ENCODE measurements around the gene MRPS31.

Gene MRPS31

GRCh38 chr13:40762849-40763248 lies 8.1 kb downstream of the MRPS31 start:
- Histone ChIP-seq H3K27ac (ENCODE audit: low read length) (no peak overlapping the region), H3F3A (ENCODE audit: insufficient read depth, low read length) (no peaks in the 10 kb centered on the region), H3K79me2 (ENCODE audit: low read length) (no peaks in the 10 kb centered on the region), H4K20me1 (ENCODE audit: insufficient read depth, low read length) (no peaks in the 10 kb centered on the region), H3K4me3 (ENCODE audit: low read length) (no peak overlapping the region), H2AFZ (ENCODE audit: low read length) (no peak overlapping the region), H3K36me3 (replicated peaks; ENCODE audit: insufficient read depth, low read length) (no peaks in the 10 kb centered on the region), H3K9me2 (replicated peaks; ENCODE audit: insufficient read depth, low read length) (no peaks in the 10 kb centered on the region), H3K27me3 (replicated peaks; ENCODE audit: insufficient read depth, low read length) (no peaks in the 10 kb centered on the region), H3K4me2 (ENCODE audit: low read depth, low read length) (no peak overlapping the region), H3K9ac (ENCODE audit: low read length) (no peak overlapping the region), H3K9me3 (replicated peaks; ENCODE audit: insufficient read depth, low read length) (no peaks in the 10 kb centered on the region), H3K4me1 (ENCODE audit: low read length) (no peaks in the 10 kb centered on the region)
- DNase-seq, result no peak
- TF ChIP-seq EZH2 (optimal IDR thresholded peaks at IDR 0.05; ENCODE audit: low read depth, low read length) (no peak), EZH2phosphoT487 (IDR thresholded peaks at IDR 0.05; ENCODE audit: low read length) (no peak)
- TF ChIP-seq, protein P1, sequence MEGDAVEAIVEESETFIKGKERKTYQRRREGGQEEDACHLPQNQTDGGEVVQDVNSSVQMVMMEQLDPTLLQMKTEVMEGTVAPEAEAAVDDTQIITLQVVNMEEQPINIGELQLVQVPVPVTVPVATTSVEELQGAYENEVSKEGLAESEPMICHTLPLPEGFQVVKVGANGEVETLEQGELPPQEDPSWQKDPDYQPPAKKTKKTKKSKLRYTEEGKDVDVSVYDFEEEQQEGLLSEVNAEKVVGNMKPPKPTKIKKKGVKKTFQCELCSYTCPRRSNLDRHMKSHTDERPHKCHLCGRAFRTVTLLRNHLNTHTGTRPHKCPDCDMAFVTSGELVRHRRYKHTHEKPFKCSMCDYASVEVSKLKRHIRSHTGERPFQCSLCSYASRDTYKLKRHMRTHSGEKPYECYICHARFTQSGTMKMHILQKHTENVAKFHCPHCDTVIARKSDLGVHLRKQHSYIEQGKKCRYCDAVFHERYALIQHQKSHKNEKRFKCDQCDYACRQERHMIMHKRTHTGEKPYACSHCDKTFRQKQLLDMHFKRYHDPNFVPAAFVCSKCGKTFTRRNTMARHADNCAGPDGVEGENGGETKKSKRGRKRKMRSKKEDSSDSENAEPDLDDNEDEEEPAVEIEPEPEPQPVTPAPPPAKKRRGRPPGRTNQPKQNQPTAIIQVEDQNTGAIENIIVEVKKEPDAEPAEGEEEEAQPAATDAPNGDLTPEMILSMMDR (IDR thresholded peaks at IDR 0.05; ENCODE audit: low read length), result no peak

GRCh38 chr13:40758811-40759210 lies 12.2 kb downstream of the MRPS31 start:
- DNase-seq, result peak; percentile 55

GRCh38 chr13:40756042-40756441 lies 14.9 kb downstream of the MRPS31 start:
- H3K9ac ChIP-seq (ENCODE audit: low read length), result no peak overlapping the region
- no peak for TF ChIP-seq EZH2phosphoT487 (IDR thresholded peaks at IDR 0.05; ENCODE audit: low read length)
- TF ChIP-seq, protein P1 (IDR thresholded peaks at IDR 0.05; ENCODE audit: low read length), result no peak
- no peak for TF ChIP-seq EZH2 (optimal IDR thresholded peaks at IDR 0.05; ENCODE audit: low read depth, low read length)

More at GRCh38 chr13:40758811-40759210, 12.2 kb downstream of the MRPS31 start:
- Histone ChIP-seq H2AFZ (ENCODE audit: low read length) (no peak overlapping the region), H3K9me2 (replicated peaks; ENCODE audit: insufficient read depth, low read length) (no peaks in the 10 kb centered on the region), H3F3A (ENCODE audit: insufficient read depth, low read length) (no peaks in the 10 kb centered on the region), H4K20me1 (ENCODE audit: insufficient read depth, low read length) (no peaks in the 10 kb centered on the region), H3K4me1 (ENCODE audit: low read length) (peaks cover 6% of the 10 kb centered on the region; the same call in 1 of the 2 replicates), H3K27me3 (replicated peaks; ENCODE audit: insufficient read depth, low read length) (no peaks in the 10 kb centered on the region), H3K27ac (ENCODE audit: low read length) (peak overlapping the region; percentile 32; the same call in 1 of the 2 replicates), H3K4me2 (ENCODE audit: low read depth, low read length) (no peak overlapping the region), H3K9ac (ENCODE audit: low read length) (no peak overlapping the region), H3K9me3 (replicated peaks; ENCODE audit: insufficient read depth, low read length) (no peaks in the 10 kb centered on the region), H3K4me3 (ENCODE audit: low read length) (no peak overlapping the region), H3K79me2 (ENCODE audit: low read length) (no peaks in the 10 kb centered on the region), H3K36me3 (replicated peaks; ENCODE audit: insufficient read depth, low read length) (no peaks in the 10 kb centered on the region)
- TF ChIP-seq, protein P1 (IDR thresholded peaks at IDR 0.05; ENCODE audit: low read length), result no peak
- TF ChIP-seq EZH2 (optimal IDR thresholded peaks at IDR 0.05; ENCODE audit: low read depth, low read length), result no peak
- TF ChIP-seq EZH2phosphoT487 (IDR thresholded peaks at IDR 0.05; ENCODE audit: low read length), result no peak

More at GRCh38 chr13:40756042-40756441, 14.9 kb downstream of the MRPS31 start:
- H3F3A ChIP-seq (ENCODE audit: insufficient read depth, low read length), result no peaks in the 10 kb centered on the region
- H3K4me2 ChIP-seq (ENCODE audit: low read depth, low read length), result no peak overlapping the region
- no peaks in the 10 kb centered on the region for H4K20me1 ChIP-seq (ENCODE audit: insufficient read depth, low read length)
- no peaks in the 10 kb centered on the region for H3K27me3 ChIP-seq (replicated peaks; ENCODE audit: insufficient read depth, low read length)
- no peak for DNase-seq
- no peak overlapping the region for H3K4me3 ChIP-seq (ENCODE audit: low read length)
- H3K9me2 ChIP-seq (replicated peaks; ENCODE audit: insufficient read depth, low read length), result no peaks in the 10 kb centered on the region
- no peak overlapping the region for H2AFZ ChIP-seq (ENCODE audit: low read length)
- H3K79me2 ChIP-seq (ENCODE audit: low read length), result no peaks in the 10 kb centered on the region
- H3K4me1 ChIP-seq (ENCODE audit: low read length), result peaks cover 6% of the 10 kb centered on the region; the same call in 1 of the 2 replicates
- no peaks in the 10 kb centered on the region for H3K9me3 ChIP-seq (replicated peaks; ENCODE audit: insufficient read depth, low read length)
- no peaks in the 10 kb centered on the region for H3K36me3 ChIP-seq (replicated peaks; ENCODE audit: insufficient read depth, low read length)
- no peak overlapping the region for H3K27ac ChIP-seq (ENCODE audit: low read length)
